ENCODE data around the gene DYNC1I1. TPM values are rescaled to one million over a fixed set of nuclear protein-coding genes. Genes with fewer than 3 reads are reported as not detected.

Gene DYNC1I1
- total RNA-seq, result 10 to 100 TPM in 2 of 4 donors, 1 to 10 TPM in 2; 1.9 to 17.9 (median 8.7) TPM

- Histone ChIP-seq H3K36me3 (no peaks in the 10 kb centered on the region), H3K4me3 (peak within 1 kb of the TSS; percentile 55 to 62), H3K27me3 (no peaks in the 10 kb centered on the region), H3K9me3 (no peaks in the 10 kb centered on the region), H3K4me1 (no peaks in the 10 kb centered on the region), H3K27ac (no peak within 1 kb of the TSS)
- DNase-seq, result peak; percentile 27 to 63
- no peak for TF ChIP-seq POLR2A (IDR thresholded peaks at IDR 0.05)
- no peak for TF ChIP-seq CTCF (IDR thresholded peaks at IDR 0.05)
- intact Hi-C loops (cut with DNase I; ENCODE audit: low total_unique reads), result no loop called here
These were observed at the start of gene DYNC1I1 for GRCh38 chr7:95772298-95772770. Gene DYNC1I1 (plus strand): TSS chr7:95772554. CDS start chr7:95804730, 32,176 bp downstream.

GRCh38 chr7:95723583-95724180 lies 48.7 kb upstream of the DYNC1I1 start:
- Histone ChIP-seq H3K4me3 (no peak overlapping the region), H3K9me3 (no peaks in the 10 kb centered on the region), H3K27ac (no peak overlapping the region), H3K4me1 (no peaks in the 10 kb centered on the region), H3K27me3 (no peaks in the 10 kb centered on the region), H3K36me3 (no peaks in the 10 kb centered on the region)
- intact Hi-C loops (cut with DNase I; ENCODE audit: low total_unique reads), result no loop called here
- no peak for DNase-seq
- TF ChIP-seq POLR2A (IDR thresholded peaks at IDR 0.05) (no peak), CTCF (IDR thresholded peaks at IDR 0.05) (peak in 2 of 4 experiments; percentile 9 to 20)

- Histone ChIP-seq H3K4me1 (no peaks in the 10 kb centered on the region), H3K36me3 (no peaks in the 10 kb centered on the region), H3K4me3 (no peak overlapping the region), H3K9me3 (no peaks in the 10 kb centered on the region), H3K27ac (no peak overlapping the region), H3K27me3 (no peaks in the 10 kb centered on the region)
- DNase-seq, result no peak
- intact Hi-C loops (cut with DNase I; ENCODE audit: low total_unique reads), result no loop called here
- TF ChIP-seq POLR2A (IDR thresholded peaks at IDR 0.05) (no peak), CTCF (IDR thresholded peaks at IDR 0.05) (no peak)
These were observed 47.1 kb upstream of the DYNC1I1 start for GRCh38 chr7:95725205-95725604.

- TF ChIP-seq CTCF (IDR thresholded peaks at IDR 0.05), result no peak
- no peak for TF ChIP-seq POLR2A (IDR thresholded peaks at IDR 0.05)
- no peaks in the 10 kb centered on the region for H3K4me1 ChIP-seq
- H3K27me3 ChIP-seq, result no peaks in the 10 kb centered on the region
- H3K27ac ChIP-seq, result no peak overlapping the region
- no peak overlapping the region for H3K4me3 ChIP-seq
- intact Hi-C loops (cut with DNase I; ENCODE audit: low total_unique reads), result no loop called here
- no peaks in the 10 kb centered on the region for H3K9me3 ChIP-seq
- no peaks in the 10 kb centered on the region for H3K36me3 ChIP-seq
- no peak for DNase-seq
These were observed 41.7 kb upstream of the DYNC1I1 start for GRCh38 chr7:95730493-95731280.

- no peaks in the 10 kb centered on the region for H3K9me3 ChIP-seq
- intact Hi-C loops (cut with DNase I; ENCODE audit: low total_unique reads), result no loop called here
- no peak overlapping the region for H3K27ac ChIP-seq
- no peak for TF ChIP-seq CTCF (IDR thresholded peaks at IDR 0.05)
- TF ChIP-seq POLR2A (IDR thresholded peaks at IDR 0.05), result no peak
- no peak overlapping the region for H3K4me3 ChIP-seq
- H3K27me3 ChIP-seq, result no peaks in the 10 kb centered on the region
- no peaks in the 10 kb centered on the region for H3K36me3 ChIP-seq
- no peaks in the 10 kb centered on the region for H3K4me1 ChIP-seq
- no peak for DNase-seq
These were observed 35.7 kb upstream of the DYNC1I1 start for GRCh38 chr7:95736635-95737034.
